ENCODE results near the gene TMF1. TPM values are rescaled to one million over a fixed set of nuclear protein-coding genes. Genes with fewer than 3 reads are reported as not detected.

The TMF1 gene
- total and polyA plus RNA-seq, 10 donors = 7.5 to 43.4 (median 36.9) TPM

DNA sequence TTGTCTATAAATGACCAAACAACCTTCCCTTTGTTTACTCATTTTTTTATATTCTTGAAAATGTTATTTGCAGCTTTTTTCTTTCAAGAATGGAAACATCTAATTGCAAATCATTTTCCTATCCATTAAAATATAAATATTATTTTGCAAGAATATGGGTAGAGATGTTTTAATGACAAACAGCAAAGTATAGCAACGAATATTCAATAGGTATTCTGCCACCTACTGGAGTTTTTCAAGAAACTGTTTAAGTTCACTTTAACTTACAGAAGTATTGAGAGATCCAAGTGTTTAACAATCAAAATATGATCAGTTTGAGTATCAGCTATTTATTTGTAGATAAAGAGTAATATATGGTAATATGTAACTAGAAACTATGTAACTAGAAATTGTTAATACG, 31.7 kb downstream of the TMF1 start:
- Histone ChIP-seq H3K4me1 (no peaks in the 10 kb centered on the region), H3K9me3 (no peaks in the 10 kb centered on the region), H3K27me3 (replicated peaks in 1 of 7) (no peaks in the 10 kb centered on the region), H3K27ac (no peak overlapping the region), H3K36me3 (peaks cover 0 to 63% (median 29%) of the 10 kb centered on the region in 6 donors), H3K4me3 (no peak overlapping the region)
- 49 to 59% (median 53%) methylated on average over 2 of the region's 2 CpGs for whole genome bisulfite sequencing, 5 donors
- no peak for DNase-seq
- intact Hi-C loops (cut with DNase I; ENCODE audit: low total_unique reads) = no loop called here
- TF ChIP-seq POLR2AphosphoS5 (IDR thresholded peaks at IDR 0.05) (no peak), POLR2A (IDR thresholded peaks at IDR 0.05) (no peak)
- TF ChIP-seq, protein P1, sequence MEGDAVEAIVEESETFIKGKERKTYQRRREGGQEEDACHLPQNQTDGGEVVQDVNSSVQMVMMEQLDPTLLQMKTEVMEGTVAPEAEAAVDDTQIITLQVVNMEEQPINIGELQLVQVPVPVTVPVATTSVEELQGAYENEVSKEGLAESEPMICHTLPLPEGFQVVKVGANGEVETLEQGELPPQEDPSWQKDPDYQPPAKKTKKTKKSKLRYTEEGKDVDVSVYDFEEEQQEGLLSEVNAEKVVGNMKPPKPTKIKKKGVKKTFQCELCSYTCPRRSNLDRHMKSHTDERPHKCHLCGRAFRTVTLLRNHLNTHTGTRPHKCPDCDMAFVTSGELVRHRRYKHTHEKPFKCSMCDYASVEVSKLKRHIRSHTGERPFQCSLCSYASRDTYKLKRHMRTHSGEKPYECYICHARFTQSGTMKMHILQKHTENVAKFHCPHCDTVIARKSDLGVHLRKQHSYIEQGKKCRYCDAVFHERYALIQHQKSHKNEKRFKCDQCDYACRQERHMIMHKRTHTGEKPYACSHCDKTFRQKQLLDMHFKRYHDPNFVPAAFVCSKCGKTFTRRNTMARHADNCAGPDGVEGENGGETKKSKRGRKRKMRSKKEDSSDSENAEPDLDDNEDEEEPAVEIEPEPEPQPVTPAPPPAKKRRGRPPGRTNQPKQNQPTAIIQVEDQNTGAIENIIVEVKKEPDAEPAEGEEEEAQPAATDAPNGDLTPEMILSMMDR (IDR thresholded peaks at IDR 0.05 in 8 of 11, conservative IDR thresholded peaks at IDR 0.05 in 3 of 11) = peak in 1 of 11 experiments; percentile 21

DNA sequence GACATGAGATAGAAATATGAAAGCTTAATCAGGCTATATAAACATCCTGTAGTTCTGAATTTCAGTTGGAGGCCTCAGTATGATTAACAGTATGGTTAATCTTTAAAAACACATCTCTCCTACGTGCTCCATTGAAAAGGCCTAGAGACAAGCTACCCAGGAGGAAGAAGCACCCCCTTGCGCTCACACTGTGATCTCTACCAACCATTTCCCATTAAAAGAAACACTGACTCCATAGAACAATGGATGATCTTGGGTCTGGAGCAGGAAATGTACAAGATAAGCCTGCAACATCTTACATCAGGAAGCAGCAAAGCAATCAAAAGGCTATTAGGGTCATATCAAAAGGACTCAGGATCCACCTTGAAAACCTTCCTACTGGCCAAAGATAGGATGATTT, 35.2 kb downstream of the TMF1 start:
- Histone ChIP-seq H3K4me1 (peaks cover 7 to 24% (median 20%) of the 10 kb centered on the region in 6 donors), H3K27me3 (replicated peaks in 1 of 7) (no peaks in the 10 kb centered on the region), H3K9me3 (no peaks in the 10 kb centered on the region), H3K36me3 (peaks cover 0 to 28% (median 6%) of the 10 kb centered on the region in 6 donors), H3K4me3 (no peak overlapping the region), H3K27ac (no peak overlapping the region)
- no peak for DNase-seq
- TF ChIP-seq, protein P1 (IDR thresholded peaks at IDR 0.05 in 8 of 11, conservative IDR thresholded peaks at IDR 0.05 in 3 of 11) = no peak
- no peak for TF ChIP-seq POLR2AphosphoS5 (IDR thresholded peaks at IDR 0.05)
- no peak for TF ChIP-seq POLR2A (IDR thresholded peaks at IDR 0.05)
- intact Hi-C loops (cut with DNase I; ENCODE audit: low total_unique reads) = no loop called here
- 84 to 98% (median 91%) methylated on average over 2 of the region's 2 CpGs for WGBS, 5 donors

DNA sequence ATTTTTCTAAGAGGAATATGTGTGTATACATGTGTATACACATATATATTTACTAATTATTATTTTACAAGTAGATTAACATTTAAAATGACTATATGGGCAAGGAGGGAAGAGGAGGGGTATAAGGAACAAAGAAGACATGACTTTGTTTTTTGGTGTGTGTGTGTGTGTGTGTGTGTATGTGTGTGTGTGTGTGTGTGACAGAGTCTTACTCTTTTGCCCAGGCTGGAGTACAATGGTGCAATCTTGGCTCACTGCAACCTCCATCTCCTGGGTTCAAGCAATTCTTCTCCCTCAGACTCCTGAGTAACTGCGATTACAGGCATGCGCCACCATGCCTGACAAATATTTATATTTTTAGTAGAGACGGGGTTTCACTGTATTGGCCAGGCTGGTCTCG, 36.0 kb downstream of the TMF1 start:
- intact Hi-C loops (cut with DNase I; ENCODE audit: low total_unique reads) = no loop called here
- no peak for DNase-seq

DNA sequence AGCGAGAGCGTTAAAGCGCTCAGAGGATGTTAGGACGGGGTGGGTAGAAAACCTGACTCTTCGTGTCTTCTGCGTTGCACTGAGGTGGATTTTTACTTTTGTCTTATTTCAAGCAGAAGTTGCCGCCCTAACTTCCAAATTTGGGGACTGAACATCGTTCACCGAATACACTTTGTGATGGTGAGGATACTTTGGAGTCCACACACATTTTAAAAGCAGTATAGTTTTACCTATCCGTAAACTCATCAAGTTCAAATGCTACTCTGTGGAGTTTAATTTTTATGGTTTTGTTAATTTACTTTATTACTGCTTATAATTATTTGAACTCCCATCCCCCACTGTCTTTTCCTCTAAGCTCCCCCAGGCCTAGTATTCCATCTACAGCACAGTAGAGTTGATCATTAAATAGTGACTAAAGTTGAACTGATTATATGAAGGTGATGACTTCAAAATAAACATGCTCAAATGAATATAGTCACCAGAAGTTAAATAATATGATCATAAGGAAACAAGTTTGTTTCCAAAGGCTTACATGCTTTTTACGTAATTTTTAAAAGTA, 38.0 kb downstream of the TMF1 start:
- intact Hi-C loops (cut with DNase I; ENCODE audit: low total_unique reads) = no loop called here
- Histone ChIP-seq H3K27me3 (replicated peaks in 1 of 7) (no peaks in the 10 kb centered on the region), H3K27ac (peak overlapping the region; percentile 89 to 96 (median 93)), H3K36me3 (peaks cover 0 to 27% (median 0%) of the 10 kb centered on the region in 6 donors), H3K4me1 (peaks cover 7 to 29% (median 22%) of the 10 kb centered on the region in 6 donors), H3K4me3 (peak overlapping the region; percentile 70 to 91 (median 81)), H3K9me3 (no peaks in the 10 kb centered on the region)
- TF ChIP-seq POLR2AphosphoS5 (IDR thresholded peaks at IDR 0.05) (no peak), POLR2A (IDR thresholded peaks at IDR 0.05) (no peak)
- TF ChIP-seq, protein P1 (IDR thresholded peaks at IDR 0.05 in 8 of 11, conservative IDR thresholded peaks at IDR 0.05 in 3 of 11) = no peak
- 14 to 18% (median 17%) methylated on average over 10 to 11 of the region's 11 CpGs for WGBS, 5 donors
- DNase-seq = no peak

More for the DNA sequence above, 36.0 kb downstream of the TMF1 start:
- Histone ChIP-seq H3K27me3 (replicated peaks in 1 of 7) (no peaks in the 10 kb centered on the region), H3K27ac (no peak overlapping the region), H3K4me1 (peaks cover 7 to 29% (median 22%) of the 10 kb centered on the region in 6 donors), H3K36me3 (peaks cover 0 to 20% (median 0%) of the 10 kb centered on the region in 6 donors), H3K4me3 (no peak overlapping the region), H3K9me3 (no peaks in the 10 kb centered on the region)
- WGBS, 5 donors = 95 to 98% (median 97%) methylated on average over 4 of the region's 4 CpGs
- TF ChIP-seq, protein P1 (IDR thresholded peaks at IDR 0.05 in 8 of 11, conservative IDR thresholded peaks at IDR 0.05 in 3 of 11) = no peak
- TF ChIP-seq POLR2AphosphoS5 (IDR thresholded peaks at IDR 0.05) (no peak), POLR2A (IDR thresholded peaks at IDR 0.05) (no peak)
